Hepatocyte (in vitro differentiated cells): Measurements from ENCODE around the gene BICDL2.

Experiments used
- EZH2 ChIP-seq: fragments of 200-600 bp; sonication (generic); IDR thresholded peaks from 2 replicates; pipeline ENCODE4 v1.6.1; 2016; ENCODE audit warnings: antibody characterized with exemption, mild to moderate bottlenecking, borderline replicate concordance
- TF ChIP-seq, protein P1 (sequence below): fragments of 200-600 bp; sonication (generic); IDR thresholded peaks from 2 replicates; pipeline ENCODE4 v1.5.1; 2016; ENCODE audit warnings: antibody characterized with exemption, mild to moderate bottlenecking; ENCODE audit not compliant: poor library complexity

GRCh38 chr16:3020604-3021448 is 15.9 kb downstream of the BICDL2 start:
- TF ChIP-seq EZH2, result no peak
- TF ChIP-seq, protein P1, sequence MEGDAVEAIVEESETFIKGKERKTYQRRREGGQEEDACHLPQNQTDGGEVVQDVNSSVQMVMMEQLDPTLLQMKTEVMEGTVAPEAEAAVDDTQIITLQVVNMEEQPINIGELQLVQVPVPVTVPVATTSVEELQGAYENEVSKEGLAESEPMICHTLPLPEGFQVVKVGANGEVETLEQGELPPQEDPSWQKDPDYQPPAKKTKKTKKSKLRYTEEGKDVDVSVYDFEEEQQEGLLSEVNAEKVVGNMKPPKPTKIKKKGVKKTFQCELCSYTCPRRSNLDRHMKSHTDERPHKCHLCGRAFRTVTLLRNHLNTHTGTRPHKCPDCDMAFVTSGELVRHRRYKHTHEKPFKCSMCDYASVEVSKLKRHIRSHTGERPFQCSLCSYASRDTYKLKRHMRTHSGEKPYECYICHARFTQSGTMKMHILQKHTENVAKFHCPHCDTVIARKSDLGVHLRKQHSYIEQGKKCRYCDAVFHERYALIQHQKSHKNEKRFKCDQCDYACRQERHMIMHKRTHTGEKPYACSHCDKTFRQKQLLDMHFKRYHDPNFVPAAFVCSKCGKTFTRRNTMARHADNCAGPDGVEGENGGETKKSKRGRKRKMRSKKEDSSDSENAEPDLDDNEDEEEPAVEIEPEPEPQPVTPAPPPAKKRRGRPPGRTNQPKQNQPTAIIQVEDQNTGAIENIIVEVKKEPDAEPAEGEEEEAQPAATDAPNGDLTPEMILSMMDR, result no peak
